Cardiac muscle cell (in vitro differentiated cells and primary cell): ENCODE results near the gene HPDL. TPM values are rescaled to one million over a fixed set of nuclear protein-coding genes. Genes with fewer than 3 reads are reported as not detected.
A peak's percentile ranks its signal among the peaks of the same experiment; 100 is the strongest.
"Not testable (repeated sequence)": the region's sequence is repeated elsewhere in the genome, so short reads cannot be mapped to it uniquely, and the experiment has no call there.

Source experiments
- DNase-seq, 2 donors: peaks; one replicate each; pipeline versions ENCODE4 v3.0.0 to v3.0.0-alpha.2; 2010 to 2017; ENCODE audit warnings: low read depth in 1 of 2, low spot score in 1 of 2
- H3K27ac ChIP-seq: fragments of 200-600 bp; sonication (generic); 2 replicates; pipeline ENCODE4 v1.5.1; 2016
- H3K27me3 ChIP-seq: fragments of 200-600 bp; sonication (generic); 2 replicates; pipeline ENCODE4 v1.6.0; 2016; ENCODE audit warnings: control low read depth
- H3K36me3 ChIP-seq: fragments of 200-600 bp; sonication (generic); 2 replicates; pipeline ENCODE4 v1.5.1; 2016; ENCODE audit warnings: control low read depth
- H3K4me1 ChIP-seq: fragments of 200-600 bp; sonication (generic); 2 replicates; pipeline ENCODE4 v1.8.1; 2017; ENCODE audit warnings: low read depth, mild to moderate bottlenecking, mixed run types
- H3K4me3 ChIP-seq: fragments of 200-600 bp; sonication (generic); 2 replicates; pipeline ENCODE4 v1.5.1; 2016; ENCODE audit warnings: mild to moderate bottlenecking
- H3K9me3 ChIP-seq: fragments of 200-600 bp; sonication (generic); 2 replicates; pipeline ENCODE4 v1.5.1; 2017; ENCODE audit warnings: low read depth, mild to moderate bottlenecking, control low read depth
- CTCF ChIP-seq: IDR thresholded peaks from 2 replicates; pipeline ENCODE4 v1.5.1; 2012; ENCODE audit warnings: low read depth, mild to moderate bottlenecking, low read length
- polyA plus RNA-seq: library from polyadenylated mRNA; unstranded; fragments of >200 nt; fragmentation: Nextera tagmentation; extraction: Ambion mirVana; gene quantifications from 2 replicates; pipeline ENCODE4 v1.2.1, GENCODE V29; 2016
- total RNA-seq: library from RNA; depleted of rRNA; stranded (reverse); fragments of >200 nt; gene quantifications from 2 replicates; pipeline ENCODE4 v1.2.3, GENCODE V29; 2016

Gene HPDL
- total and polyA plus RNA-seq, 2 experiments from 2014 or later = 1.3 to 3.3 TPM

GRCh38 chr1:45356186-45356585, 29.5 kb downstream of the HPDL start:
- TF ChIP-seq CTCF = no peak
- Histone ChIP-seq H3K4me1 (peaks cover 8% of the 10 kb centered on the region), H3K4me3 (no peak overlapping the region), H3K9me3 (no peaks in the 10 kb centered on the region), H3K36me3 (no peaks in the 10 kb centered on the region), H3K27me3 (no peaks in the 10 kb centered on the region), H3K27ac (no peak overlapping the region)
- no peak for DNase-seq

- TF ChIP-seq CTCF = peak; percentile 60
- DNase-seq = peak; percentile 74 to 85
- H3K27ac ChIP-seq = peak overlapping the region; percentile 49
- no peaks in the 10 kb centered on the region for H3K36me3 ChIP-seq
- H3K4me3 ChIP-seq = no peak overlapping the region
- peaks cover 8% of the 10 kb centered on the region for H3K4me1 ChIP-seq
- no peaks in the 10 kb centered on the region for H3K27me3 ChIP-seq
- no peaks in the 10 kb centered on the region for H3K9me3 ChIP-seq
These were observed 33.3 kb downstream of the HPDL start for GRCh38 chr1:45359882-45360513.

GRCh38 chr1:45360981-45361380, 34.3 kb downstream of the HPDL start:
- TF ChIP-seq CTCF = peak; percentile 7
- peak; percentile 32 to 85 for DNase-seq
- not testable (repeated sequence) for H3K4me3 ChIP-seq, H3K27me3 ChIP-seq, H3K36me3 ChIP-seq, H3K4me1 ChIP-seq, H3K9me3 ChIP-seq
- peak overlapping the region; percentile 49 for H3K27ac ChIP-seq

GRCh38 chr1:45364294-45364693, 37.6 kb downstream of the HPDL start:
- no peak for TF ChIP-seq CTCF
- H3K4me3 ChIP-seq = no peak overlapping the region
- H3K36me3 ChIP-seq = no peaks in the 10 kb centered on the region
- no peaks in the 10 kb centered on the region for H3K27me3 ChIP-seq
- no peak for DNase-seq
- peaks cover 8% of the 10 kb centered on the region for H3K4me1 ChIP-seq
- H3K9me3 ChIP-seq = no peaks in the 10 kb centered on the region
- H3K27ac ChIP-seq = no peak overlapping the region

- H3K4me1 ChIP-seq = peaks cover 6% of the 10 kb centered on the region
- no peaks in the 10 kb centered on the region for H3K36me3 ChIP-seq
- no peaks in the 10 kb centered on the region for H3K27me3 ChIP-seq
- no peak overlapping the region for H3K4me3 ChIP-seq
- DNase-seq = no peak
- H3K9me3 ChIP-seq = no peaks in the 10 kb centered on the region
- H3K27ac ChIP-seq = no peak overlapping the region
- TF ChIP-seq CTCF = no peak
These were observed 38.4 kb downstream of the HPDL start for GRCh38 chr1:45365051-45365450.

- peak in 1 of 2 donors; percentile 36 for DNase-seq
- Histone ChIP-seq H3K27me3 (no peaks in the 10 kb centered on the region), H3K27ac (peak overlapping the region; percentile 39), H3K36me3 (no peaks in the 10 kb centered on the region), H3K4me1 (peaks cover 5% of the 10 kb centered on the region), H3K9me3 (no peaks in the 10 kb centered on the region), H3K4me3 (no peak overlapping the region)
- no peak for TF ChIP-seq CTCF
These were observed 43.9 kb downstream of the HPDL start for GRCh38 chr1:45370575-45370974.
